HCT116 (cell line): ENCODE measurements around the gene SLC13A4.

Experiments used
- ATF3 ChIP-seq: IDR thresholded peaks from 2 replicates; pipeline ENCODE4 v1.6.1; 2012
- CEBPB ChIP-seq: IDR thresholded peaks from 2 replicates; pipeline ENCODE4 v1.6.1; 2012; ENCODE audit warnings: low read depth
- CTCF ChIP-seq, 3 experiments: fragments of 200-600 bp in 1 of 3; sonication (generic) in 1 of 3; IDR thresholded peaks in 2 of 3; conservative IDR thresholded peaks in 1 of 3; 2 replicates each; pipeline ENCODE4 v1.5.1; 2012 to 2017; ENCODE audit warnings: low read depth in 2 of 3, low read length in 2 of 3, antibody characterized with exemption in 1 of 3, borderline replicate concordance in 1 of 3, control low read depth in 1 of 3, mild to moderate bottlenecking in 1 of 3, mixed read lengths in 1 of 3, mixed run types in 1 of 3, moderate library complexity in 1 of 3; ENCODE audit not compliant: insufficient read depth in 1 of 3
- EZH2 ChIP-seq: fragments of 200-600 bp; sonication (generic); IDR thresholded peaks from 2 replicates; pipeline ENCODE4 v1.6.1; 2017; ENCODE audit warnings: antibody characterized with exemption, mixed run types
- EZH2phosphoT487 ChIP-seq: fragments of 200-600 bp; IDR thresholded peaks from 2 replicates; pipeline ENCODE4 v1.6.1; 2018; ENCODE audit warnings: antibody characterized with exemption, borderline replicate concordance
- POLR2A ChIP-seq: IDR thresholded peaks from 2 replicates; pipeline ENCODE4 v1.7.0; 2011; ENCODE audit warnings: borderline replicate concordance; ENCODE audit not compliant: insufficient read depth, insufficient read length; ENCODE audit errors: extremely low read depth
- POLR2AphosphoS5 ChIP-seq: IDR thresholded peaks from 2 replicates; pipeline ENCODE4 v1.6.1; 2011; ENCODE audit warnings: mild to moderate bottlenecking, low read depth, low read length, moderate library complexity
- SIN3A ChIP-seq: IDR thresholded peaks from 2 replicates; pipeline ENCODE4 v1.6.1; 2012; ENCODE audit warnings: low read depth
- YY1 ChIP-seq: IDR thresholded peaks from 2 replicates; pipeline ENCODE4 v1.6.1; 2011; ENCODE audit warnings: low read length, low read depth, moderate library complexity, mild to moderate bottlenecking; ENCODE audit not compliant: insufficient replicate concordance; ENCODE audit errors: extremely low read depth

GRCh38 chr7:135710417-135711138 is 17.4 kb downstream of the SLC13A4 start:
- TF ChIP-seq CTCF (IDR thresholded peaks at IDR 0.05 in 2 of 3, conservative IDR thresholded peaks at IDR 0.05 in 1 of 3; ENCODE audit: borderline replicate concordance in 1 of 3, insufficient read depth in 1 of 3, low read depth in 2 of 3, low read length in 2 of 3) (peak in 2 of 3 experiments; percentile 49 to 61; a peak in 4 of 6 replicates), EZH2phosphoT487 (no peak), ATF3 (no peak), POLR2AphosphoS5 (no peak), EZH2 (no peak), SIN3A (no peak), POLR2A (no peak), YY1 (no peak), CEBPB (no peak)
